Measurements from ENCODE around the gene DDX24. TPM values are rescaled to one million over a fixed set of nuclear protein-coding genes. Genes with fewer than 3 reads are reported as not detected.
A peak's percentile ranks its signal among the peaks of the same experiment; 100 is the strongest.

Gene DDX24
- total RNA-seq, 1 experiment from 2014 or later: 135 TPM

DNA sequence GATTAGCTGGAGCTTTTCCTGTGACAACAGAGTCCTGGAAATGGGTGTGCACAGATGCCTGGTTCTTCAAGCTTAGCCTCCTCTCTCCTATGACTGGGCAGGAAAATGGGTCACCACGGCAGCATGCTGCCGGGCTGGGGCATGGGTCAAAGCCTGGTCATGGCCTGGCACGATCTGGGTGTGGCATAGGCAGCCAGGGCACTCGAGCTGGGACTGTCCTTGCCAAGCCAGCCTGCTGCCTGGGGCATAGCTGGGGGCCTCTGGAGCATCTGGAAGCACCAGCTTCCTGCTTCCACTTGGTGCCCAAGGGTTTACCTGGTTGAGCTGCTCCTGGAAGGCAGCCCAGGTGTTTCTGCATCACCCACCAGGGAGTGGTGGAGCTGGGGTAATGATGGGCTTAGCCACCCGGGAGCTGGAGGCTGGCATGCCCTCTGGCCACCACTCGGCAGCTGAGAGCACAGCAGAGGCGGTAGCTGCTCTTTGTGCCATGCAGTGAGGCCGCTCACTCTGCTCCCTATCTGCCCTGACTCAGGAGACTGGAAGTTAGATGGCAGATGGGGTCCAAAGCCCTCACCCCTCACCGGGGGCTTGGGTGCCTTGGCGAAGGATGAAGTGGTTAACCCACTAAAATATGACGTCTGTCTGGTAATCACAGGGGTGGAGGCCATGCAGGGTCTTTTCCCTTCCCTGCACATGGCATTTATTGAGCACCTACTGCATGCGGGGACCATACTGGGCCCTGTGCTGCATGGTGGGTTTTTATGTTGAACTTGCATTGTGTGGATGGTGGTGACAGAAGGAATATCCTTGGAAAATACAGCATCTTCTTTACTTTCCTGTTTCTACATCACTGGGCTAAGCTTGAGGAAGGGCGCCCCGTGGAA, 53.2 kb downstream of the DDX24 start:
- Mint-ChIP-seq H3K9me3 (ENCODE audit: unreplicated experiment) (no peaks in the 10 kb centered on the region), H3K27me3 (ENCODE audit: insufficient read depth, unreplicated experiment) (no peaks in the 10 kb centered on the region), H3K4me1 (ENCODE audit: insufficient read depth, unreplicated experiment) (peaks cover 10% of the 10 kb centered on the region), H3K36me3 (ENCODE audit: insufficient read depth, unreplicated experiment) (no peaks in the 10 kb centered on the region), H3K4me3 (ENCODE audit: unreplicated experiment) (peak overlapping the region; percentile 52), H3K27ac (ENCODE audit: low read depth, unreplicated experiment) (no peak overlapping the region)
- intact Hi-C loops (cut with micrococcal nuclease): no loop called here
- TF ChIP-seq, protein P1, sequence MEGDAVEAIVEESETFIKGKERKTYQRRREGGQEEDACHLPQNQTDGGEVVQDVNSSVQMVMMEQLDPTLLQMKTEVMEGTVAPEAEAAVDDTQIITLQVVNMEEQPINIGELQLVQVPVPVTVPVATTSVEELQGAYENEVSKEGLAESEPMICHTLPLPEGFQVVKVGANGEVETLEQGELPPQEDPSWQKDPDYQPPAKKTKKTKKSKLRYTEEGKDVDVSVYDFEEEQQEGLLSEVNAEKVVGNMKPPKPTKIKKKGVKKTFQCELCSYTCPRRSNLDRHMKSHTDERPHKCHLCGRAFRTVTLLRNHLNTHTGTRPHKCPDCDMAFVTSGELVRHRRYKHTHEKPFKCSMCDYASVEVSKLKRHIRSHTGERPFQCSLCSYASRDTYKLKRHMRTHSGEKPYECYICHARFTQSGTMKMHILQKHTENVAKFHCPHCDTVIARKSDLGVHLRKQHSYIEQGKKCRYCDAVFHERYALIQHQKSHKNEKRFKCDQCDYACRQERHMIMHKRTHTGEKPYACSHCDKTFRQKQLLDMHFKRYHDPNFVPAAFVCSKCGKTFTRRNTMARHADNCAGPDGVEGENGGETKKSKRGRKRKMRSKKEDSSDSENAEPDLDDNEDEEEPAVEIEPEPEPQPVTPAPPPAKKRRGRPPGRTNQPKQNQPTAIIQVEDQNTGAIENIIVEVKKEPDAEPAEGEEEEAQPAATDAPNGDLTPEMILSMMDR (IDR thresholded peaks at IDR 0.05; ENCODE audit: unreplicated experiment): no peak
- no TSS peak for BruUV-seq (replicated peaks)
- ChIA-PET POLR2A (no interaction called here), CTCF (interaction anchor here (1.0 to 3.0 kb wide), 6 partner anchors 9 to 111 kb away, joined by 3 to 21 read pairs (median 5); no protein-coding TSS in a partner anchor)
- DNase-seq (ENCODE audit: unreplicated experiment): peak; percentile 58

DNA sequence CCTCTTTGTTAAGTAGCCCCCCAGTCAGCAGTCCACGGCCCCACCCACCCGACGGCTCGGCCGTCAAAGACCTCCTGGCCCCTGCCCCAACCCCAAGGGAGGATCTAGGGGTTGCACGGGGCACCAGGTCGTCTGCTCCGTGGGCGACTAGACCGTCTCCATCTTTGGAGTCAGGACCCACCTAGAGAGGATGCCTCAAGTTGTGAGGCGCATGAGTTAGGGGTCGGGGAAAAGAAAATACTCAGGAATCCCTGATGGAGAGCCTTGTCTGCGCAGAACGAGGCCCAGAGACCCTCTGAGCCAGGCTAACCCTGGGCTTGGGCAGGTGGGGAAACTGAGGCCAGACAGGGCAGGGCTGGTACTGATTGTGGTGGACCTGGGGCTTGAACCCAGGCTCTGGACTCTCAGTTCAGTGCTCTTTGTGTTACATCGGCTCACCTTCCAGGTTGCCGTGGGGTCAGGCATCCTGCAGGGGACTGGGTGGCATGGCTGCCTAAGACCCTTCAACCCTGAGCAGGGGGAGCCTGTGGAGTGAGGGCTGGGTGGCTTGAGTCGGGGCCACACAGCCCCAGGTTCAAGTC, 54.0 kb downstream of the DDX24 start:
- Mint-ChIP-seq H3K4me1 (ENCODE audit: insufficient read depth, unreplicated experiment) (peaks cover 18% of the 10 kb centered on the region), H3K4me3 (ENCODE audit: unreplicated experiment) (peak overlapping the region; percentile 52), H3K9me3 (ENCODE audit: unreplicated experiment) (no peaks in the 10 kb centered on the region), H3K27me3 (ENCODE audit: insufficient read depth, unreplicated experiment) (no peaks in the 10 kb centered on the region), H3K27ac (ENCODE audit: low read depth, unreplicated experiment) (no peak overlapping the region), H3K36me3 (ENCODE audit: insufficient read depth, unreplicated experiment) (no peaks in the 10 kb centered on the region)
- TF ChIP-seq, protein P1 (IDR thresholded peaks at IDR 0.05; ENCODE audit: unreplicated experiment): no peak
- POLR2A ChIA-PET: interaction anchor here (1.8 kb wide), 1 partner anchor 55 kb away, joined by 6 read pairs; the partner anchor contains the start of genes DDX24 and IFI27L1
- intact Hi-C loops (cut with micrococcal nuclease): no loop called here
- no TSS peak for BruUV-seq (replicated peaks)
- no peak for DNase-seq (ENCODE audit: unreplicated experiment)
- CTCF ChIA-PET: interaction anchor here (1.9 to 3.0 kb wide), 2 partner anchors 10 to 26 kb away, joined by 6 to 21 read pairs; no protein-coding TSS in a partner anchor

DNA sequence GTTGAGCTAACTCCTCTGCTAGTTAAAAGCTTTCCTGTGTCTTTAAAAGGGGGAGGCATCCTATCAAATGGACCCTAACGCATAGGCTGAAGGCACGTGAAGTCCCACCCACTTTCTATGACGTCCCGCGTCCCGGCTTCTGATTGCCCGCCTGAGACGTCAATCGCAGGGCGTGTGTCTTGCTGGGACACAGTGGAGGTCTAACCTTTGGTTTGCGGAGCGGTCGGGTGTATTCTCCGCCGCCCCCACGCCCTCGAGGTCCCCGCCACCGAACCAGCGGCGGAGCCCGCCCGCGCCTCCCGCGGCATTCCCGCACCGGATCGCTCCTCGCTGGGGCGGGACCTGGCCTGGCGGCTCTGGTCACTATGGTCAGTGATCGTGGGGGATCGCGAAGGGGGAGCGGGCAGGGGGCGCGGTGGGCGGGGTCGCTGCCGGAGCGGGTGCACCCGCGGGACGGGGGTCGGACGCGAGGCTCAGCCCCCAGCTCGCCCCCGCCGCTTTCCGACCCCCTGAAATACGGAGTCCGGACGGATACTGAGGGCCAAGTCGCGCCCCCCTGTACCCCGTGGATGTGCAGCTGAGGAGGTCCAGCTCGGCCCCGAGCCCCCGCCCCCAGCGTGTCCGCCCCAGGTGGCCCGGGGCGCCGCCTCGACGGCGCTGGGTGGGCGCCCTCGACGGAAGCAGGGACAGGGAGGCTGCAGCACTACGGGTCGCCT, 54.7 kb downstream of the DDX24 start, which contains the start of gene OTUB2:
Gene OTUB2, plus strand, starts transcription at position 168 of the 716 bp plus-strand sequence. Its CDS starts 198 bp downstream, at position 366.
- H3K4me3 Mint-ChIP-seq (ENCODE audit: unreplicated experiment): peak within 1 kb of the TSS; percentile 52
- TF ChIP-seq, protein P1 (IDR thresholded peaks at IDR 0.05; ENCODE audit: unreplicated experiment): no peak
- intact Hi-C loops (cut with micrococcal nuclease): no loop called here
- DNase-seq (ENCODE audit: unreplicated experiment): peak; percentile 99
- H3K4me1 Mint-ChIP-seq (ENCODE audit: insufficient read depth, unreplicated experiment): peaks cover 18% of the 10 kb centered on the region
- POLR2A ChIA-PET: interaction anchor here (0.6 to 1.8 kb wide), 6 partner anchors 10 to 120 kb away, joined by 3 to 6 read pairs (median 4); partner anchors contain the start of genes DDX24 and IFI27L1
- H3K27me3 Mint-ChIP-seq (ENCODE audit: insufficient read depth, unreplicated experiment): no peaks in the 10 kb centered on the region
- no peak within 1 kb of the TSS for H3K27ac Mint-ChIP-seq (ENCODE audit: low read depth, unreplicated experiment)
- no peaks in the 10 kb centered on the region for H3K36me3 Mint-ChIP-seq (ENCODE audit: insufficient read depth, unreplicated experiment)
- no peaks in the 10 kb centered on the region for H3K9me3 Mint-ChIP-seq (ENCODE audit: unreplicated experiment)
- CTCF ChIA-PET: interaction anchor here (2.4 to 3.0 kb wide), 2 partner anchors 9 to 10 kb away, joined by 17 to 21 read pairs; no protein-coding TSS in a partner anchor
- BruUV-seq (replicated peaks): no TSS peak
